ENCODE measurements around the gene FBN1. TPM values are rescaled to one million over a fixed set of nuclear protein-coding genes. Genes with fewer than 3 reads are reported as not detected.

Gene FBN1
- total and polyA plus RNA-seq, 12 donors = 5.6 to 84.6 (median 54.5) TPM

DNA sequence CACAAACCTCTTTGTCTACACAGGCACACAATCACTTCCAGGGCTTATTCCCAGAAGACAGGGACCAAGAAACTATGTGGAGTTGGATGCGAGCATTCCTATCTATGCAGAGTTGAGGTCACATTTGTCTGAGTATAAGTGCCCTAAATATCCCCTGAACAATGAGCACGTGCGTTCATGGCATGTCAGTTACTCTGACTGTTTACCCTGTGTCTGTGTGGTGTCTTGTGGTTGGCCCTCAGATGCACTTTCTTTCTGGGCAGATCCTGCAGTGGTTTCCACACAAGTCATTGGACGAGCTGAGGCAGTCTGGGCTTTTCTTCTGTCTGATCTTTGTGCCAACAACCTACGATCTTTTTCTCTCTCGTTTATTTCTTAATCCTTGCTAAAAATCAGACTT, 134.5 kb downstream of the FBN1 start:
- Histone ChIP-seq H3K4me1 (replicated peaks in 1 of 2) (no peaks in the 10 kb centered on the region), H3K4me3 (no peak overlapping the region), H3K27ac (no peak overlapping the region), H3K36me3 (replicated peaks in 1 of 2) (peaks cover 0 to 9% of the 10 kb centered on the region in 2 donors), H3K9me3 (replicated peaks in 1 of 3) (no peaks in the 10 kb centered on the region), H3K27me3 (no peaks in the 10 kb centered on the region)
- intact Hi-C loops (cut with DNase I) = no loop called here
- no peak for TF ChIP-seq CTCF (IDR thresholded peaks at IDR 0.05)
- TF ChIP-seq POLR2A (IDR thresholded peaks at IDR 0.05) = no peak
- 86 to 90% (median 87%) methylated on average over 6 of the region's 6 CpGs for WGBS, 4 donors
- DNase-seq = no peak

DNA sequence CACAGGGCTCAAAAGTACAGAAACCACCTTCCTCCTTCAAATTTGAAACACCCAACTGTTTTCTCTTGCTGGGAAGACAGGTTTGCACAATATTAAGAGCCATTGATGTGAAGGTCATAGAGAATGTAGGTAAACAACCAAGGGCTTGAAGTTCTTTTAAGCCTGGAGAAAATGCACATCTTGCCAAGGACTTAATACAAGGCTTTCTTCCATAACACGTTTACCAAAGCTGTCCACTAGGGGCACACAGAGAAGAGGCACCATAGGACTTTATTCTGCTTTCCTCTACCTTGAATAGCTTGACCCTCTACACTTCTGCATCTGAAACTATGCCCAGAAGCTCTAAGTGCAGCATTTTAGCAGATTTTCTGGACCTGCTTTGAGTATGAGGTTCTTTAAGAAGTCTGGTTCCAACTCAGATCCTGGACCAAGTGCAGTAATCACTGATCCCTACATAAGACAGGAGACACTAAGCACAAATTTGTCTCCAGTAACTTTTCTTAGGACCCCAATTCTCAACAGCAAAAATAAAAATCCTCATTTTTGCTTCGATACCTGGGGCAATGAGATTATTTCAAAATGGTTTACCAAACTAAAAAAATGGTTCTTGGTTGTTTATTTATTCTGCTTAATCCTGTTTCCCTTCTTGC, 138.0 kb downstream of the FBN1 start:
- intact Hi-C loops (cut with DNase I) = loop anchor here in 1 of 2 donors (10.0 kb wide), 1 partner anchor 137 kb away; the partner anchor contains the start of gene FBN1
- peaks cover 0 to 13% of the 10 kb centered on the region in 2 donors for H3K36me3 ChIP-seq (replicated peaks in 1 of 2)

DNA sequence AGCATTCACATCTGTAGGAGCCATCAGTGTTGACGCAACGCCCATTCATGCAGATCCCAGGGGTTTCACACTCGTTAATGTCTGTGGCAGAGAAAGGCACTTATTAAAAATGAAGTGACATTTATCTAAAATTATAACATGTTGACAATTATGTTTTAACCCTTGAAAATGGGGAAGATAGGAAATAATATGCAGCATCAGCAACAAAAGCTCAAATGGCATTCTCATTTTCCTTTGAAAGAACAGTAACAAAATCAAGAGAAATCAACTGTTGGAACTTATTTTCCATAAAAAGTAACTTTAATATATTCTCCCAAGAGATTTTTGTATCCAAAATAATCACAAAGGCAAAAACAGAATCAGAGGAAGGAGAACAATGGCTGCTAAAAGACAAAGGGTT, 140.4 kb downstream of the FBN1 start:
- DNase-seq = no peak
- WGBS, 4 donors = 91 to 97% (median 94%) methylated on average over 3 of the region's 3 CpGs
- no peak overlapping the region for H3K27ac ChIP-seq
- H3K9me3 ChIP-seq (replicated peaks in 1 of 3) = peaks cover 0 to 4% (median 0%) of the 10 kb centered on the region in 3 donors
- no peaks in the 10 kb centered on the region for H3K27me3 ChIP-seq
- TF ChIP-seq POLR2A (IDR thresholded peaks at IDR 0.05) (no peak), CTCF (IDR thresholded peaks at IDR 0.05) (no peak)
- no peaks in the 10 kb centered on the region for H3K4me1 ChIP-seq (replicated peaks in 1 of 2)
- H3K36me3 ChIP-seq (replicated peaks in 1 of 2) = peaks cover 0 to 13% of the 10 kb centered on the region in 2 donors
- intact Hi-C loops (cut with DNase I) = loop anchor here in 1 of 2 donors (10.0 kb wide), 1 partner anchor 140 kb away; the partner anchor contains the start of gene FBN1
- H3K4me3 ChIP-seq = no peak overlapping the region

More for the DNA sequence above, 138.0 kb downstream of the FBN1 start:
- DNase-seq = peak; percentile 21 to 59 (median 36)
- Histone ChIP-seq H3K4me3 (no peak overlapping the region), H3K27me3 (no peaks in the 10 kb centered on the region), H3K27ac (no peak overlapping the region), H3K4me1 (replicated peaks in 1 of 2) (no peaks in the 10 kb centered on the region), H3K9me3 (replicated peaks in 1 of 3) (no peaks in the 10 kb centered on the region)
- 25 to 50% (median 47%) methylated on average over 2 of the region's 2 CpGs for WGBS, 4 donors
- no peak for TF ChIP-seq POLR2A (IDR thresholded peaks at IDR 0.05)
- TF ChIP-seq CTCF (IDR thresholded peaks at IDR 0.05) = peak; percentile 49 to 77 (median 65)

GRCh38 chr15:48501208-48501607, 144.3 kb downstream of the FBN1 start:
- peaks cover 0 to 4% (median 0%) of the 10 kb centered on the region in 3 donors for H3K9me3 ChIP-seq (replicated peaks in 1 of 3)
- no peak for DNase-seq
- no peak overlapping the region for H3K27ac ChIP-seq
- peaks cover 0 to 18% of the 10 kb centered on the region in 2 donors for H3K36me3 ChIP-seq (replicated peaks in 1 of 2)
- no peaks in the 10 kb centered on the region for H3K27me3 ChIP-seq
- no peaks in the 10 kb centered on the region for H3K4me1 ChIP-seq (replicated peaks in 1 of 2)
- WGBS, 4 donors = 88 to 95% (median 91%) methylated on average over 1 of the region's 1 CpG
- H3K4me3 ChIP-seq = no peak overlapping the region
- TF ChIP-seq CTCF (IDR thresholded peaks at IDR 0.05) (no peak), POLR2A (IDR thresholded peaks at IDR 0.05) (no peak)
- intact Hi-C loops (cut with DNase I) = loop anchor here in 1 of 2 donors (10.0 kb wide), 1 partner anchor 144 kb away; the partner anchor contains the start of gene FBN1

Data from adrenal gland (tissue), 12 donors.